Skin of body (tissue), 2 donors: ENCODE results near the gene FOXR1. TPM values are rescaled to one million over a fixed set of nuclear protein-coding genes. Genes with fewer than 3 reads are reported as not detected.
A peak's percentile ranks its signal among the peaks of the same experiment; 100 is the strongest.
"Not testable (repeated sequence)": the region's sequence is repeated elsewhere in the genome, so short reads cannot be mapped to it uniquely, and the experiment has no call there.

ENCODE experiments used
- DNase-seq: peaks from one replicate; lab custom pipeline; 2025; lab: John Stamatoyannopoulos, UW
- total RNA-seq: library from RNA; depleted of rRNA; stranded (reverse); fragments of >200 nt; gene quantifications from one replicate; pipeline ENCODE4 v1.2.3, GENCODE V29; 2014

FOXR1 gene
- total RNA-seq, 1 donor from 2014 or later = not detected

DNA sequence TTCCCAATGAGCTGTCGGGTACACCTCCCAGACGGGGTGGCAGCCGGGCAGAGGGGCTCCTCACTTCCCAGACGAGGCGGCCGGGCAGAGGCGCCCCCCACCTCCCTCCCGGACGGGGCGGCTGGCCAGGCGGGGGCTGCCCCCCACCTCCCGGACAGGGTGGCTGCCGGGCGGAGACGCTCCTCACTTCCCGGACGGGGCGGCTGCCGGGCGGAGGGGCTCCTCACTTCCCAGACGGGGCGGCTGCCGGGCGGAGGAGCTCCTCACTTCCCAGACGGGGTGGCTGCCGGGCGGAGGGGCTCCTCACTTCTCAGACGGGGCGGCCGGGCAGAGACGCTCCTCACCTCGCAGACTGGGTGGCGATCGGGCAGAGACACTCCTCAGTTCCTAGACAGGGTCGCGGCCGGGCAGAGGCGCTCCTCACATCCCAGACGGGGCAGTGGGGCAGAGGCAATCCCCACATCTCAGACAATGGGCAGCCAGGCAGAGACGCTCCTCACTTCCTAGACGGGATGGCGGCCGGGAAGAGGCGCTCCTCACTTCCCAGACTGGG is 20.0 kb downstream of the FOXR1 start:
- DNase-seq = not testable (repeated sequence)

DNA sequence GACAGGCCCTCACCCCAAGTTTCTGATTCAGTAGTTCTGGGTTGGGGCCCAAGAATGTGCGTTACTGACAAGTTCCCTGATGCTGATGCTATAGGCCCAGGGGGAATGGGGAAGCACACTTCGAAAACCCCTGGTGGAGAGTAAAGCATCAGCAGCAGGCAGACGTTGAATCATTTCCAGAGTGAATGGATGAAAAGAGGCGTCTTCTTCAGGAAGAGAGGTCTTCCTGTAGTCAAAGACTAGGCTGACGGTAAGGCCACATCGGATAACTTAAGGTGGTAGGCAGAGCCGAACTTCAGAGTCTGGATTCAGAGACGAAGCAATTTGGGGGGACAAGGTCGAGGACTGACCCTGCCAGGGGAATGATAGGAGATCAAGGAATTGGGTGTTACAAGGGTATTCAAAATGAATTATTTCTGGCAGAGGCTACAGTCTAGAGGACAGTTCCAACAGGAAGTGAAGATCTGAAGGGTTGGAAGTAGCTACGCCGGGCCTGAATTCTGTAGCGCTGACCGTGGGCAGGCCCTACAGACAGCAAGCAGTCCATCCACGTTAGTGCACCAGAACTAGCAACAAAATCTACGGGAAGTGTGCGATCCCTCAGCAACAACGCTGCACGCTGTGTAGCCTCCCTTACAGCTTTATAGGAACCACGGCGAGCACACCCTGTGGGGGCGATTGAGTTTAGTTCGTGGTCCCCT is 25.5 kb downstream of the FOXR1 start:
- DNase-seq = no peak

DNA sequence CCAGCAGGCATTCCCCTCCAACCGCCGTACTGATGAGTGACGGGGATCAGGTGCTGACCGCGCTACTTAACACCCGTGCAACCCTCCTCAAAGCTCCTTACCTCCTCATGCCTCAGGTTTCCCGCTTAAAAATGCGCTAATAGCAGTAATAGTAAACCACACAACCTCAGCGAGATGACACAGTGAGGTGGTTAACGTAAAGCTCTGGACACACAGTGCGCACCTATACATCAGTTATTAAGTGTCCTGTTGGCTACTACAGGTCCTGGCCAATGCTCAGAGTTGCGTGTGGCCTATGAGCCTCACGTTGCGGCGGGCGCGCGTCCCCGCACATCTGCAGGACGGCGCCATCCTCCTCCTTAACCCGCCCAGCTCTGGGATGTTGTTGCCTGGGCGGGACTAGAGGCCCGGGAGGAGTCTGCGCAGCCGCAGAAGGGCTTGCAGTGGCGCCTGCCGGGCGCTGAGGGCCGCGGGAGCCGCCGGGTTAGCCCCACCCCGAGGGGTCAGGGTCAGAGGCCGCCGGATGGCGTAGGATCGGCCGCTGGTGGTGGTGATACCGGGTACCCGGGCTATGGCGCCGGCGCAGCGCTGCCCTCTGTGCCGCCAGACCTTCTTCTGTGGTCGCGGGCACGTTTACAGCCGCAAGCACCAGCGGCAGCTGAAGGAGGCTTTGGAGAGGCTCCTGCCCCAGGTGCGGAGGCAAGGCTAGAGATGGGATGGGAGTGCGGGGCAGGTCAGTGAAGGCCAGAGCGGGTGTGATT is 26.2 kb downstream of the FOXR1 start, which contains the start of gene CENATAC:
TSS of gene CENATAC (plus strand) at position 512 of the 761 bp plus-strand sequence. CDS start at position 572, 60 bp downstream.
- peak; percentile 65 for DNase-seq

DNA sequence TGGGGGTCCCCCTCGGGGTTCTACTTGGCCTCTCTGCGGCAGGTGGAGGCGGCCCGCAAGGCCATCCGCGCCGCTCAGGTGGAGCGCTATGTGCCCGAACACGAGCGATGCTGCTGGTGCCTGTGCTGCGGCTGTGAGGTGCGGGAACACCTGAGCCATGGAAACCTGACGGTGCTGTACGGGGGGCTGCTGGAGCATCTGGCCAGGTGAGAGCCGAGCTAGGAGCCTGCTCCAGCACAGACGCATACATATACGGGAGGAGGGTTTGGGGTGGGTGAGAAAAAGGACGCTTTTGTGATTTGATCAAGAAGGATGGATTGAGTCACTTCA is 26.8 kb downstream of the FOXR1 start:
- no peak for DNase-seq

DNA sequence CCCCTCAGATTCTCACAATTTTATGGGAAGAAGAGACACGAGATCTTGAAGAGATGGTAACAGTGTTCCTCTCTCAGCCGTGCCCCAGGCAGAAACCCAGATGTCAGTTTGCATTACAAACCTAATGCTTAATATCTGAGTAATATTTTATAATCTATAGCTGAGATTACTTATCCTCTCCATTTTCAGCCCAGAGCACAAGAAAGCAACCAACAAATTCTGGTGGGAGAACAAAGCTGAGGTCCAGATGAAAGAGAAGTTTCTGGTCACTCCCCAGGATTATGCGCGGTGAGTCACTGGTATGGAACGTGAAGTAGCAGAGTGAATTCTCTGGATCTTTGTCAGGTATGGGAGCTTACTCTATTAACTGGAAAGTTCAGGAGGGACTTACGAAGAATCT is 27.3 kb downstream of the FOXR1 start:
- DNase-seq = no peak

DNA sequence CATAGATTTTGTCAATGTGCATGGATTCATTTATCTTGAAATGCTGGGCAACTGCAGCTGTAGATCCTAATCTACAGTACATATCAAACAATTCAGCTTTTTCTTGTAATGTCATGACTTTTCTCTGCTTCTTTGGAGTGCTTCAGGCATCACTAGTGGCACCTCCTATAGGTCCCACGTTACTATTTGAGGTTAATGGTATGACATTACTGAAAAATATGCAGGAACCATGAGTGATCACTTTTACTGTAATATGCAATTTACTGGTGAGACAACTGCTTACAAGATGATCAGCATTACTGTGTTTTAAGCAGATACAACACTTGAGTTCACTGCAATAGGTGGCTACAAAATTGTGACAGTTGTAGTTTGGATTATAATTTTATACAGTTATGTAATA is 29.3 kb downstream of the FOXR1 start:
- DNase-seq = no peak

DNA sequence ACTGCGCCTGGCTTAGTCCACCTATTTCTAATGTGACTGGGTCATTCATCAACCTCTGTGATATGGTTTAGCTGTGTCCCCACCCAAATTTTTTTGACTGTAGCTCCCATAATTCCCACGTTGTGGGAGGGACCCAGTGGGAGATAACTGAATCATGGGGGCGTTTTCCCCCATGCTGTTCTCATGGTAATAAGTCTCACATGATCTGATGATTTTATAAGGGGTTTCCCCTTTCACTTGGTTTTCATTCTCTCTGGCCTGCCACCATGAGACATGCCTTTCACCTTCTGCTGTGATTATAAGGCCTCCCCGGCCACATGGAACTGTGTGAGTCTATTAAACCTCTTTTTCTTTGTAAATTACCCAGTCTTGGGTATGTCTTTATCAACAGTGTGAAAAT is 35.1 kb downstream of the FOXR1 start:
- no peak for DNase-seq

DNA sequence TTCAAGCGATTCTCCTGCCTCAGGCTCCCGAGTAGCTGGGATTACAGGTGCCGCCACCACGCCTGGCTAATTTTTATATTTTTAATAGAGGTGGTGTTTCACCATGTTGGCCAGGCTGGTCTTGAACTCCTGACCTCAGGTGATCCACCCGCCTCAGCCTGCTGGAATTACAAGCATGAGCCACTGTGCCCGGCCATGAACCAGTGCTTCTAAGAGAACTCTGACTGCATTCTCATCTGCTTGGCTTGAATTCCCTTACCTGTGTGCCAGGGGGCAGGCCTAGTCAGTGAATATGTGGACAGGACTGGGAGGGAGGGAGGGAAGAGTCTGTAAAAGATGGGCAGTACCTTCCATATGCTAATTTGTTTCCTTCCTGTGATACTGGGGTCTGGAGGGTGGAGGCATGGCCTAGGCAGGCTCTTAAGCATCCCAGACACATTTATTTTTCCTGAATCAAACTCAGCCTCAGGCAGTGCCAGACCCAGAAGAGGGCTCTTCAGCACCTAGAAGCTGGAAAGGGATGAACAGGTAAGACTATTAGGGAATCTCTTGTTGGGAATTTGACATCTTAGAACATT is 40.0 kb downstream of the FOXR1 start:
- DNase-seq = no peak

DNA sequence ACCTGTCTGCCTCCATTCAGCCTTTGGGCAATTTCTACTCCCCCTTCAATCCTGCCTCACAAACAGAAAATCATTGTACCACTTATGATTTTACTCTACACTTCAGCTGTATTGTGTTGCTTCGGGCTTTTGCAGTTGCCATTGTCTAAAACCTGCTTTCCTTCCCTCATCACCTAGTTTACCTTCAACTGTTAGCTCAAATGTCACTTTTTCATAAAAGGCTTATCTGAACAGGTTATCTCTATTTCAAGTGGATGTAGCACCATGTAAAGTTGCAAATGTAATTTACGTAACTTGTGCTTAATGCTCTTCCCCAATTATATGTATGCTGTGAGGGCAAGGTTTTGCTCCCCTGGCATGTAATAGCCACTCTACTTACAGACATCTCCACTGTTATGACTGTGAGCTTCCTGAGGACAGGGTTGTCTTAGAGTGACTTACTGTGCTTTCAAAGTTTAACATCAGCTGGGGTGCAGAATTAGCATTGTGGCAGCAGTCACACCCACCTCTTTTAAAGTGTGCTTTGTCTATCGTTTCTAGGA is 41.1 kb downstream of the FOXR1 start:
- no peak for DNase-seq

DNA sequence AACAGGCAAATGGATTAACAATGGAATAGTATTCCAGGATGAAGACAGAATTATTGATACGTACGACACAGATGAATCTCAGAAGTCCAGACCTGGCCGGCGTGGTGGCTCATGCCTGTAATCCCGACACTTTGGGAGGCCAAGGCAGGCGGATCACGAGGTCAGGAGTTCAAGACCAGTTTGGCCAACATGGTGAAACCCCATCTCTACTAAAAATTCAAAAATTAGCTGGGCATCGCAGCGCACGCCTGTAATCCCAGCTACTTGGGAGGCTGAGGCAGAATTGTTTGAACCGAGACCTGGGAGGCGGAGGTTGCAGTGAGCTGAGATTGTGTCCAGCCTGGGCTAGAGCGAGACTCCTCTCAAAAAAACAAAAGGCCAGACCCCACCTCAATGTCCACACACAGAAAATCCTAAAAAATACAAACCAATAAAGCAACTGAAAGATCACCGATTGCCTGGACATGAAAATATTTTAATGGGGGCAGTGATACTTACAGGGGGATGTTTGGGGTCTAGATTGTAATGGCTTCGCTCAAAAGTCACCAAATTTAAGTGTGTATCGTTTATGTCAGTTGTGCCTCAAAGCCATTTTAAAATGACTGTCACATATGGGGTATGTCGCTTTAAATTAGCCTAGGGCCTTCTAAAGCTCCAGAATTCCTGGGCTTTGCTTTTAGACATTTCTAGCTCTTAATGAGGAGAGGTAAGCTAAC is 42.8 kb downstream of the FOXR1 start:
- no peak for DNase-seq

DNA sequence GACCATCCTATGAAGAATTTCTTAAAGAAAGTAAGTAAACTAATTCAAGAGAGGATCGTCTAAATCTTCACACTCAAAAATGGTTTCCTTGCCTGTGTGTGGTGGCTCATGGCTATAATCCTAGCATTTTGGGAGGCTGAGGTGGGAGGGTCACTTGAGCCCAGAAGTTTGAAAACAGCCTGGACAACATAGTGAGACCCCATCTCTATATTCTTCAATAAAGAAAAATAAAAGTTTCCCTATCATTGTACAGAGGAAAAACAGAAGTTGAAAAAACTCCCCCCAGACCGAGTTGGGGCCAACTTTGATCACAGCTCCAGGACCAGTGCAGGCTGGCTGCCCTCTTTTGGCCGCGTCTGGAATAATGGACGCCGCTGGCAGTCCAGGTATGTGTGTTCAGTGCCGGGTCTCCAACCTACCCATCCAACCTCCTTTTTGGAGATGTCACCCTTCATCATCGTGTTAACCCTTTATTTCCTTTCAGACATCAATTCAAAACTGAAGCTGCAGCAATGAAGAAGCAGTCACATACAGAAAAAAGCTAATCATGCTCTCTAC is 43.6 kb downstream of the FOXR1 start:
- DNase-seq = no peak

DNA sequence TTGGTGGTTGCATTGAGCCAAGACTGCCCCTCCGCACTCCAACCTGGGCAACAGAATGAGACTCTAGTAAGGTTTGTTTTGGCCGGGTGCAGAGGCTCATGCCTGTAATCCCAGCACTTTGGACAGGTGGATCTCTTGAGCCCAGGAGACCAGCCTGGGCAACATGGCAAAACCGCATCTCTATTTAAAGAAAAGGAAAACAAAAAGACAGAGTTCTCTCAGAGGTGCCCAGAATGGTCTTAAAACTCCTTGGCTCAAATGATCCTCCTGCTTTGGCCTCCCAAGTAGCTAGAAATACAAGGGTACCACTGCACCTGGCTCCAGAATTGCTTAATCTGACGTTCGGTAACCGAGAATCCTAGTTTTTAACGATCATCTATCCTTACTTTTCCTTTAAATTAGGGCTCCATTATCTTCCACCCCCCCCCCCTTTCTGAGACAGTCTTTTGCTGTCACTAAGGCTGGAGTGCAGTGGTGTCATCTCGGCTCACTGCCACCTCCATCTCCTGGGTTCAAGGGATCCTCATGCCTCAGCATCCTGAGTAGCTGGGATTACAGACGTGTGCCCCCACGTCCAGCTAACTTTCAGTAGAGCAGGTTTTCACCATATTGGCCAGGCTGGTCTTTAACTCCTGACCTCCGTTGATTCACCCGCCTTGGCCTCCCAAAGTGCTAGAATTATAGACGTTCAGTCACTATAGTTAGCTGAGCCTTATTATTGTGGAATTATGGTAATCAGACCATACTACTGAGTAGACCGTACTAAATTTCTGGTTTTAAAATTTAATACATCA is 44.9 kb downstream of the FOXR1 start:
- no peak for DNase-seq

DNA sequence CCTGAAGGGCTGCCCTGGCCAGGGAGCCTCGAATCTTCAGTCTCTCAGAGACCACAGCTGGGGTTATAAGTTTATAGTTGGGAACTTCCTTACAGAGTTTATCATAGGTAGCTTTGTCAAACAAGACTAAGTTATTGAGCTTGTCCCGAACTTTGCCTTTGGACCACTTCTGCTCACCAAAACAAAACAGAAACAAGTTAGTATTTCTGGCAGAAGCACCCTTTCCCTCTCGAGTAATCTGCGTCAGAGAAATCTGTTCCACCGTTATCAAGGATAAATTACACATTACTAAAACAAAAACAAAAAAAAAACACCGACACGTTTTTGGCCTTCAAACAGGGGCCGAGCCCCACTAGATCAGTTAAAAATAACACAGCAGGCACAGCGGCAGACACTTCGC is 45.8 kb downstream of the FOXR1 start:
- DNase-seq = not testable (repeated sequence)

DNA sequence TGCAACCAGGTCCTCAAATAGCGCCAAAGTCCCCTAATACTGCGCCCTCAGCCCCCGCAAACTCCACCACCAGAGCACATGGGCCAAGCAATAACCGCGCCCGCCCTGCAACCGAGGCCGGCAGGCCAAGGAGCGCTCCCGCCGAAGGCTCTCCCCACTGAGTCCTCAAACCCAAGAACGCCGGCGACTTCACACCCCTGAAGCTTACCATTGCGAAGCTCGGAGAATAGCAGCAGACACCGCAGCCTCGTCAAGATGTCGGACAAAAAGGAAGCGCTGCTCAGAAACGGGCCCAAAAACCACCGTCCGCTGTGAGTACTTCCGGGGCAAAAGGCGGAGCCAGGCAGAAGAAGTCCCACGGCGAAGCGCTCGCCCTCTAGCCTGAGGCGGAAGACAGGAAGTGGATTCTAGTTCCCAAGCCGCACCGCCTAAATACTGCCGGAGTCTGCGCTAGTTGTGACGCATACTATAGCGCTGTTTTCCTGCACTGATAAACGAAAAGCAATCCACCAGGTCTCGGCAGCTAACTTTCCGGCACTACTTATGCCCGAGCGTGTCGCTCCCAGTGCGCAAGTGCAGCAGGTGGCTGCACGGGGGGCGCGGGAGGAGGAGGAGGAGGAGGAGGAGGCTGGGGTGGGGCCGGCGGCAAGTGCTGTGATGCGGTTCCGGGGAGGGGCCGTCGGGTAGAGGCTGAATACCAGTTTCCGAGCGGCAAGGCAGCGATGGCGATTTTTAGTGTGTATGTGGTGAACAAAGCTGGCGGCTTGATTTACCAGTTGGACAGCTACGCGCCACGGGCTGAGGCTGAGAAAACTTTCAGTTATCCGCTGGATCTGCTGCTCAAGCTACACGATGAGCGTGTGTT is 46.7 kb downstream of the FOXR1 start, which contains the start of the genes RPS25 and TRAPPC4:
TSS of gene RPS25 (minus strand) at position 270 of the 865 bp plus-strand sequence. CDS start at position 211, 59 bp downstream.
TSS of gene TRAPPC4 (plus strand) at position 693 of the 865 bp plus-strand sequence. CDS start at position 723, 30 bp downstream.
- DNase-seq = peak; percentile 98

DNA sequence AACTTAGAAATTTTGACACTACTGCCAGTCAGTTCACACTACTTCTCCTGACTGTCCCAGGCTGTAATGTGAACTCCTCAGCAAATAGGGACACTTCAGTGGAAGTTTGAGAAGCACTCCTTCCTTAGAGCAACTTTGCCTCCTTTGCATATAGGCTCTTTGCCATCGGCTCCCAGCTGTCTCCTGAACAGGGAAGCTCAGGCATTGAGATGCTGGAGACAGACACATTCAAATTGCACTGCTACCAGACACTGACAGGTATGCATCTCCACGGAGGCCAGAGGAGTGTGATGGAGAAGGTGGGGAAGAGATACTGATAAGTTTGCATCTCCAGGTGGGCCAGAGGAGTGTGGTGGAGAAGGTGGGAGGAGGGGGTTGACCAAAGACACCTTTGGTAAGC is 48.4 kb downstream of the FOXR1 start:
- DNase-seq = no peak

DNA sequence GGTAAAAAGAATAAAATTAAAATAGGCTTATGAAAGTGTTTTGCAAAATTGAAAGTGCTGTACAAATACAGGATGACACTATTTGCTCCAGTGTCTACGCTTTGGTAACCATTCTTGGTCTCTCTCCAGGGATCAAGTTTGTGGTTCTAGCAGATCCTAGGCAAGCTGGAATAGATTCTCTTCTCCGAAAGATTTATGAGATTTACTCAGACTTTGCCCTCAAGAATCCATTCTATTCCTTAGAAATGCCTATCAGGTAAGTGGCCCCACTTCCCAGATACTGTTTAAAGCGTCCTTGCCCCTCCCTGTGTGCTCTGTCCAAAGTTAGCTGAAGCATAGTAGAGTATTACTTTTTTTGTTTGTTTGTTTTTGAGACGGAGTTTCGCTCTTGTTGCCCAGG is 50.1 kb downstream of the FOXR1 start:
- DNase-seq = no peak

DNA sequence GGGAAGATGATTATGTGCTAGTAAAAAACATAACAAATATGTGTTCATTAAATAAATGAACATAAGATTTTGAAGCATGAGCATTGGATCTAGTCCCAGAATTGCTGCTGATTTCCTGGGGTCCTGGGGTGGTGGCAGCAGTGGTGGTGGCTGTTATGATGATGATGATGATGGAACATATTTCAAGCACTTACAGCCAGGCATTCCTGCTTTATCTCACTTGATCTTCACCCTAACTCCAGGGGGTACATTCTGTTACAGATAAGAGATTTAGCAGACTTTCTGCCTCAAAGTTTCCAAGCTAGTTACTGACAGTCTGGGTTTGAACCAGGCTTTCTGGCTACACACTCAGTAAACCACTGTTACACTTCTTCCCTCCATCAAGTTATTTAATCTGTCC is 52.2 kb downstream of the FOXR1 start:
- DNase-seq = no peak

DNA sequence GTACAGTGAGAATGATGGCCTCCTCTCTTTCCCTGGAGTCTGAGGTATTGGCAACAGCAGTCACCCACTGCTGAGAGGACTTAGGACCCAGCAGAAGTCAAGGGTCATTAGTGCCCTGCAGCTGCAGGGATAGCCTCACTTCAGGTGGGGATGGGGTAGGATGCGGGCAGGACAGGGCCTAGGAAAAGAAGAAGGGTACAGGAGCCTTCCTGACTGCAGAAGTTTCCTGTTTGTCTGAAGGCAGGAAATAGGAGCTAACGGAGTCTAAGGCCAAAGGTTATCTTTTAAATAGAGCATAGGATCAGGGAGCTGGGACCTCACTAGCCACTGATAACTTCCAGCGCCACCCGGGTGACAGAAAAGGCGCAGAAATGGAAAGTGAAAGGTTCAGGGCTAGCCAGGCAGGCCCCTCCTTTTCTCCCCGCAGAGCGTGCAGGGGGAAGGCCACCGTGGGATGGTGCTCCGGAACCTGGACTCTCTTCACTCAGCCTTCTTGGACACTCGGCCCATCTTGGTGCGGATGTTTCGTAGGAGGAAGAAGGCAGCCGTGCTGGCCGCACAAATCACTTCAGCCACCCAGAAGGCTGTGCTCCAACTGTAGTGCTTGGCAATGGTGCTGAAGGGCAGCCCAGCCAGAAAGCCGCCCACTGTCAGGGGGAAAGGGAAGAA is 53.0 kb downstream of the FOXR1 start:
- DNase-seq = no peak

DNA sequence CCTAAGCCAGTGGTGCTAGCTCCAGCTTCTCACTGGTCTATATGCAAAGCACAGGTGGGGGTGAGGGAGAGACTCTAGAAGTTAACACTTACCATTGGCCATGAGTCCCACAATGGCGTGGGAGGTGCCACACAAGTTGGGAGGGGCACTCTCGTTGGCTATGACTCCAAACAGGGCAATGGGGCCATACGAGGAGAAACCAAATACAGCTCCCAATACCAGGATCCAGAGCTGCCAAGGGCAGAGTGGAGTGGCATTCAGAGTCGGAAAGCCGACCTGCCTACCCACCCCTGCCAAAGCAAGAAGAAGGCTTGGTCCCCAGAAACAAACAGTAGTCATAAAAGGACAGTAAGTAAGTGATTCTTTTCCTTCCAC is 53.5 kb downstream of the FOXR1 start:
- DNase-seq = no peak
